Central memory CD8-positive, alpha-beta T cell (primary cell): ENCODE results near the gene SCUBE2.

Source experiments
- ATAC-seq: fragments of 150-1000 bp; cut with Tn5 transposase; replicated peaks from 2 replicates; pipeline ENCODE4 v1.10.0; 2022; ENCODE audit warnings: mild to moderate bottlenecking, moderate FRiP score, moderate number of reproducible peaks; ENCODE audit not compliant: poor library complexity, severe bottlenecking; ENCODE audit errors: extremely low read depth
- DNase-seq, 2 donors: peaks; one replicate each; pipeline ENCODE4 v3.0.0; 2021; ENCODE audit warnings: low spot score in 2 of 2
- H3K27ac Mint-ChIP-seq: one replicate; pipeline ENCODE4 v1.8.0; 2022; ENCODE audit warnings: low read depth, mild to moderate bottlenecking, moderate library complexity, mixed read lengths
- H3K27me3 Mint-ChIP-seq: one replicate; pipeline ENCODE4 v1.8.0; 2022; ENCODE audit warnings: mixed read lengths
- H3K36me3 Mint-ChIP-seq: one replicate; pipeline ENCODE4 v1.8.0; 2022; ENCODE audit warnings: mild to moderate bottlenecking, moderate library complexity, mixed read lengths; ENCODE audit not compliant: insufficient read depth
- H3K4me1 Mint-ChIP-seq: one replicate; pipeline ENCODE4 v1.8.0; 2022; ENCODE audit warnings: mixed read lengths
- H3K4me3 Mint-ChIP-seq: one replicate; pipeline ENCODE4 v1.8.0; 2022; ENCODE audit warnings: mild to moderate bottlenecking, moderate library complexity, mixed read lengths
- H3K9me3 Mint-ChIP-seq: one replicate; pipeline ENCODE4 v1.8.0; 2022; ENCODE audit warnings: mixed read lengths

Gene SCUBE2

GRCh38 chr11:9065607-9066432 is 25.6 kb downstream of the SCUBE2 start:
- no peaks in the 10 kb centered on the region for H3K4me1 Mint-ChIP-seq
- H3K9me3 Mint-ChIP-seq: no peaks in the 10 kb centered on the region
- H3K36me3 Mint-ChIP-seq: no peaks in the 10 kb centered on the region
- ATAC-seq (no peak), DNase-seq (no peak)
- no peak overlapping the region for H3K27ac Mint-ChIP-seq
- H3K27me3 Mint-ChIP-seq: peaks cover 27% of the 10 kb centered on the region
- H3K4me3 Mint-ChIP-seq: no peak overlapping the region

- Mint-ChIP-seq H3K36me3 (no peaks in the 10 kb centered on the region), H3K4me3 (no peak overlapping the region), H3K27ac (no peak overlapping the region), H3K4me1 (no peaks in the 10 kb centered on the region), H3K9me3 (no peaks in the 10 kb centered on the region), H3K27me3 (peaks cover 9% of the 10 kb centered on the region)
- no peak for DNase-seq
- ATAC-seq: no peak
Observed at GRCh38 chr11:9061807-9062206, 29.6 kb downstream of the SCUBE2 start.

- Mint-ChIP-seq H3K9me3 (no peaks in the 10 kb centered on the region), H3K4me3 (peak overlapping the region; percentile 20), H3K27me3 (peaks cover 9% of the 10 kb centered on the region), H3K27ac (no peak overlapping the region), H3K4me1 (no peaks in the 10 kb centered on the region), H3K36me3 (no peaks in the 10 kb centered on the region)
- ATAC-seq: no peak
- DNase-seq: no peak
Observed at GRCh38 chr11:9060700-9061111, 30.7 kb downstream of the SCUBE2 start.

- no peak overlapping the region for H3K27ac Mint-ChIP-seq
- no peak for DNase-seq
- no peak overlapping the region for H3K4me3 Mint-ChIP-seq
- H3K27me3 Mint-ChIP-seq: peaks cover 9% of the 10 kb centered on the region
- H3K9me3 Mint-ChIP-seq: no peaks in the 10 kb centered on the region
- no peaks in the 10 kb centered on the region for H3K4me1 Mint-ChIP-seq
- no peak for ATAC-seq
- no peaks in the 10 kb centered on the region for H3K36me3 Mint-ChIP-seq
Observed at GRCh38 chr11:9059406-9059805, 32.0 kb downstream of the SCUBE2 start.

GRCh38 chr11:9057888-9058287 is 33.5 kb downstream of the SCUBE2 start:
- H3K4me3 Mint-ChIP-seq: no peak overlapping the region
- H3K36me3 Mint-ChIP-seq: no peaks in the 10 kb centered on the region
- no peaks in the 10 kb centered on the region for H3K4me1 Mint-ChIP-seq
- no peak overlapping the region for H3K27ac Mint-ChIP-seq
- no peaks in the 10 kb centered on the region for H3K9me3 Mint-ChIP-seq
- no peak for ATAC-seq
- peaks cover 9% of the 10 kb centered on the region for H3K27me3 Mint-ChIP-seq
- no peak for DNase-seq

- ATAC-seq: no peak
- Mint-ChIP-seq H3K4me3 (no peak overlapping the region), H3K36me3 (no peaks in the 10 kb centered on the region), H3K27me3 (peaks cover 9% of the 10 kb centered on the region), H3K27ac (no peak overlapping the region), H3K9me3 (no peaks in the 10 kb centered on the region), H3K4me1 (no peaks in the 10 kb centered on the region)
- DNase-seq: no peak
Observed at GRCh38 chr11:9057007-9057406, 34.4 kb downstream of the SCUBE2 start.

- peaks cover 9% of the 10 kb centered on the region for H3K27me3 Mint-ChIP-seq
- no peaks in the 10 kb centered on the region for H3K36me3 Mint-ChIP-seq
- H3K4me3 Mint-ChIP-seq: no peak overlapping the region
- DNase-seq: no peak
- H3K4me1 Mint-ChIP-seq: no peaks in the 10 kb centered on the region
- H3K9me3 Mint-ChIP-seq: no peaks in the 10 kb centered on the region
- ATAC-seq: no peak
- H3K27ac Mint-ChIP-seq: no peak overlapping the region
Observed at GRCh38 chr11:9056467-9056866, 34.9 kb downstream of the SCUBE2 start.

GRCh38 chr11:9053316-9054035 is 37.9 kb downstream of the SCUBE2 start:
- Mint-ChIP-seq H3K9me3 (no peaks in the 10 kb centered on the region), H3K27ac (no peak overlapping the region), H3K4me3 (no peak overlapping the region), H3K27me3 (no peaks in the 10 kb centered on the region), H3K4me1 (no peaks in the 10 kb centered on the region), H3K36me3 (no peaks in the 10 kb centered on the region)
- ATAC-seq: no peak
- DNase-seq: no peak

- no peak for ATAC-seq
- DNase-seq: no peak
- H3K36me3 Mint-ChIP-seq: no peaks in the 10 kb centered on the region
- H3K27me3 Mint-ChIP-seq: no peaks in the 10 kb centered on the region
- no peak overlapping the region for H3K27ac Mint-ChIP-seq
- no peaks in the 10 kb centered on the region for H3K9me3 Mint-ChIP-seq
- H3K4me1 Mint-ChIP-seq: no peaks in the 10 kb centered on the region
- H3K4me3 Mint-ChIP-seq: no peak overlapping the region
Observed at GRCh38 chr11:9052316-9052715, 39.1 kb downstream of the SCUBE2 start.

GRCh38 chr11:9049959-9050358 is 41.4 kb downstream of the SCUBE2 start:
- H3K27me3 Mint-ChIP-seq: no peaks in the 10 kb centered on the region
- no peaks in the 10 kb centered on the region for H3K4me1 Mint-ChIP-seq
- ATAC-seq: no peak
- no peaks in the 10 kb centered on the region for H3K9me3 Mint-ChIP-seq
- no peaks in the 10 kb centered on the region for H3K36me3 Mint-ChIP-seq
- no peak for DNase-seq
- no peak overlapping the region for H3K27ac Mint-ChIP-seq
- no peak overlapping the region for H3K4me3 Mint-ChIP-seq

- no peaks in the 10 kb centered on the region for H3K4me1 Mint-ChIP-seq
- ATAC-seq (no peak), DNase-seq (no peak)
- H3K9me3 Mint-ChIP-seq: no peaks in the 10 kb centered on the region
- no peaks in the 10 kb centered on the region for H3K27me3 Mint-ChIP-seq
- H3K4me3 Mint-ChIP-seq: no peak overlapping the region
- no peak overlapping the region for H3K27ac Mint-ChIP-seq
- no peaks in the 10 kb centered on the region for H3K36me3 Mint-ChIP-seq
Observed at GRCh38 chr11:9047964-9048523, 43.4 kb downstream of the SCUBE2 start.

- ATAC-seq (no peak), DNase-seq (no peak)
- H3K4me3 Mint-ChIP-seq: no peak overlapping the region
- H3K27ac Mint-ChIP-seq: no peak overlapping the region
- no peaks in the 10 kb centered on the region for H3K36me3 Mint-ChIP-seq
- H3K9me3 Mint-ChIP-seq: no peaks in the 10 kb centered on the region
- no peaks in the 10 kb centered on the region for H3K4me1 Mint-ChIP-seq
- H3K27me3 Mint-ChIP-seq: no peaks in the 10 kb centered on the region
Observed at GRCh38 chr11:9046481-9046880, 44.9 kb downstream of the SCUBE2 start.

GRCh38 chr11:9042488-9042887 is 48.9 kb downstream of the SCUBE2 start:
- DNase-seq: no peak
- H3K27ac Mint-ChIP-seq: no peak overlapping the region
- H3K4me1 Mint-ChIP-seq: no peaks in the 10 kb centered on the region
- H3K4me3 Mint-ChIP-seq: no peak overlapping the region
- H3K9me3 Mint-ChIP-seq: no peaks in the 10 kb centered on the region
- H3K36me3 Mint-ChIP-seq: no peaks in the 10 kb centered on the region
- peaks cover 10% of the 10 kb centered on the region for H3K27me3 Mint-ChIP-seq
- ATAC-seq: no peak
